ENCODE measurements around the gene NPTN.

- TF ChIP-seq CTCF (IDR thresholded peaks at IDR 0.05) (no peak), SIN3A (IDR thresholded peaks at IDR 0.05; ENCODE audit: borderline replicate concordance, insufficient read depth, low read depth, low read length) (no peak), REST (IDR thresholded peaks at IDR 0.05; ENCODE audit: insufficient read depth in 1 of 2, low read depth in 2 of 2, low read length in 1 of 2) (no peak), POLR2AphosphoS5 (IDR thresholded peaks at IDR 0.05; ENCODE audit: low read depth, low read length) (no peak)
These were observed 14.2 kb upstream of the NPTN start for GRCh38 chr15:73647259-73648013.
